ENCODE data around the gene RPL11. TPM values are rescaled to one million over a fixed set of nuclear protein-coding genes. Genes with fewer than 3 reads are reported as not detected.
A peak's percentile ranks its signal among the peaks of the same experiment; 100 is the strongest.

RPL11 gene
- total and polyA plus RNA-seq, 10 of the 15 experiments (the other 5 are each of a cell fraction or from before 2014, with no cell fraction given), result 968 to 4,611 (median 2,521) TPM

- Histone ChIP-seq H3K9ac (ENCODE audit: control insufficient read depth, insufficient read depth, low read length) (peak overlapping the region; percentile 31), H3K79me2 (ENCODE audit: control insufficient read depth, insufficient read depth, low read length) (peaks cover 4% of the 10 kb centered on the region), H3K4me1 (ENCODE audit: control insufficient read depth, insufficient read depth, low read length) (peaks cover 55% of the 10 kb centered on the region), H2AFZ (ENCODE audit: control insufficient read depth, low read depth, low read length) (peak overlapping the region; percentile 56), H3K4me3 (no peak overlapping the region; the same call in 1 of the 2 replicates), H4K20me1 (ENCODE audit: control insufficient read depth, insufficient read depth) (no peaks in the 10 kb centered on the region), H3K9me3 (replicated peaks; ENCODE audit: control insufficient read depth, insufficient read depth, low read length) (no peaks in the 10 kb centered on the region), H3K27ac (ENCODE audit: control insufficient read depth, insufficient read depth) (peak overlapping the region; percentile 91), H3K27me3 (replicated peaks in 1 of 2; ENCODE audit: control insufficient read depth in 2 of 2, insufficient read depth in 2 of 2, low read length in 1 of 2) (no peaks in the 10 kb centered on the region), H3K36me3 (ENCODE audit: control insufficient read depth in 2 of 2, insufficient read depth in 2 of 2, low read length in 1 of 2) (no peaks in the 10 kb centered on the region), H3K4me2 (ENCODE audit: control insufficient read depth, insufficient read depth) (peak overlapping the region; percentile 75)
- FAIRE-seq, result no peak
- WGBS (ENCODE audit: insufficient coverage, insufficient replicate concordance, low lambda C conversion rate, missing lambda C conversion rate), result 1% methylated on average over 9 of the region's 9 CpGs
- no peak for DNase-seq (ENCODE audit: low read depth, low spot score)
- no TSS peak for BruUV-seq (replicated peaks)
- peak; percentile 64 for ATAC-seq
- RAD21 ChIA-PET (ENCODE audit: unreplicated experiment), result interaction anchor here (0.8 to 2.7 kb wide), 9 partner anchors 10 to 237 kb away, joined by 3 to 18 read pairs (median 4); partner anchors contain the start of genes ELOA and RPL11
- in situ Hi-C loops (cut with MboI) (no loop called here), intact Hi-C loops (cut with micrococcal nuclease; ENCODE audit: unreplicated experiment) (loop anchor here (10.0 kb wide), 1 partner anchor 1683 kb away; no protein-coding TSS in a partner anchor)
- POLR2A ChIA-PET, result interaction anchor here (0.7 to 2.8 kb wide), 9 partner anchors 9 to 173 kb away, joined by 3 to 15 read pairs (median 4); partner anchors contain the start of gene ELOA
- CTCF ChIA-PET, result interaction anchor here (1.2 to 3.6 kb wide), 10 partner anchors 9 to 181 kb away, joined by 3 to 34 read pairs (median 7); partner anchors contain the start of gene RPL11
- SMC1A ChIA-PET (ENCODE audit: uncharacterized antibody, unreplicated experiment), result interaction anchor here (0.8 to 2.6 kb wide), 16 partner anchors 9 to 227 kb away, joined by 3 to 12 read pairs (median 4); partner anchors contain the start of gene ELOA
- peak in 1 of 2 experiments; percentile 91; a peak in 2 of 3 replicates for TF ChIP-seq EGR1 (IDR thresholded peaks at IDR 0.05; ENCODE audit: borderline replicate concordance in 1 of 2, low read depth in 2 of 2, low read length in 2 of 2)
- 0 out of 2 replicates have a peak, but pooled peaks have one; percentile 24 for TF ChIP-seq BCL11A (IDR thresholded peaks at IDR 0.05; ENCODE audit: low read depth, low read length)
- TF ChIP-seq RAD51 (IDR thresholded peaks at IDR 0.05), result peak; percentile 43
- no peak for TF ChIP-seq NFYA (IDR thresholded peaks at IDR 0.05; ENCODE audit: borderline replicate concordance, low read depth, low read length)
- peak; percentile 37 for TF ChIP-seq USF1 (IDR thresholded peaks at IDR 0.05; ENCODE audit: borderline replicate concordance, extremely low read length, insufficient read depth, low read depth, low read length)
- TF ChIP-seq YY1 (IDR thresholded peaks at IDR 0.05; ENCODE audit: low read depth, low read length), result peak; percentile 77
- TF ChIP-seq MYC (IDR thresholded peaks at IDR 0.05; ENCODE audit: insufficient read depth, insufficient read length, insufficient replicate concordance, low read length, severe bottlenecking), result no peak
- TF ChIP-seq, protein P1, sequence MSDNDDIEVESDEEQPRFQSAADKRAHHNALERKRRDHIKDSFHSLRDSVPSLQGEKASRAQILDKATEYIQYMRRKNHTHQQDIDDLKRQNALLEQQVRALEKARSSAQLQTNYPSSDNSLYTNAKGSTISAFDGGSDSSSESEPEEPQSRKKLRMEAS (IDR thresholded peaks at IDR 0.05; ENCODE audit: low read depth, low read length), result peak; percentile 90; the same call in 1 of the 2 replicates
- TF ChIP-seq FOS (IDR thresholded peaks at IDR 0.05; ENCODE audit: borderline replicate concordance, extremely low read depth, insufficient read length), result no peak
- peak in 1 of 3 experiments; percentile 21; a peak in 1 of 6 replicates for TF ChIP-seq CTCF (IDR thresholded peaks at IDR 0.05 in 2 of 3, conservative IDR thresholded peaks at IDR 0.05 in 1 of 3; ENCODE audit: control insufficient read depth in 2 of 3, extremely low read depth in 1 of 3, insufficient read depth in 1 of 3, low read depth in 3 of 3, low read length in 3 of 3)
- TF ChIP-seq ZNF622 (IDR thresholded peaks at IDR 0.05), result no peak
- peak; percentile 75 for TF ChIP-seq RUNX3 (IDR thresholded peaks at IDR 0.05; ENCODE audit: low read length)
- peak; percentile 22; the same call in 1 of the 2 replicates for TF ChIP-seq ZNF687 (IDR thresholded peaks at IDR 0.05)
- TF ChIP-seq WRNIP1 (IDR thresholded peaks at IDR 0.05; ENCODE audit: borderline replicate concordance, low read depth, low read length), result no peak
- TF ChIP-seq EP300 (IDR thresholded peaks at IDR 0.05; ENCODE audit: borderline replicate concordance in 1 of 2, control insufficient read depth in 1 of 2, low read depth in 2 of 2, low read length in 2 of 2), result no peak
Measured at GRCh38 chr1:23727362-23727811, 35.8 kb downstream of the RPL11 start.

Data from GM12878 (cell line).